A549 treated with AZD9567 at 1 μM for 4 hours (cell line): ENCODE results near the gene ATP5PO. TPM values are rescaled to one million over a fixed set of nuclear protein-coding genes. Genes with fewer than 3 reads are reported as not detected.

Experiments
- total RNA-seq: library from RNA; stranded (reverse); fragments of 200-300 nt; extraction: Qiagen RNA extraction; gene quantifications from 5 replicates; pipeline ENCODE4 v1.2.3, GENCODE V29; 2022; ENCODE audit not compliant: insufficient read depth

Gene ATP5PO, protein sequence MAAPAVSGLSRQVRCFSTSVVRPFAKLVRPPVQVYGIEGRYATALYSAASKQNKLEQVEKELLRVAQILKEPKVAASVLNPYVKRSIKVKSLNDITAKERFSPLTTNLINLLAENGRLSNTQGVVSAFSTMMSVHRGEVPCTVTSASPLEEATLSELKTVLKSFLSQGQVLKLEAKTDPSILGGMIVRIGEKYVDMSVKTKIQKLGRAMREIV
- total RNA-seq, result 143 to 167 TPM (median 150 TPM) in 5 replicates

DNA sequence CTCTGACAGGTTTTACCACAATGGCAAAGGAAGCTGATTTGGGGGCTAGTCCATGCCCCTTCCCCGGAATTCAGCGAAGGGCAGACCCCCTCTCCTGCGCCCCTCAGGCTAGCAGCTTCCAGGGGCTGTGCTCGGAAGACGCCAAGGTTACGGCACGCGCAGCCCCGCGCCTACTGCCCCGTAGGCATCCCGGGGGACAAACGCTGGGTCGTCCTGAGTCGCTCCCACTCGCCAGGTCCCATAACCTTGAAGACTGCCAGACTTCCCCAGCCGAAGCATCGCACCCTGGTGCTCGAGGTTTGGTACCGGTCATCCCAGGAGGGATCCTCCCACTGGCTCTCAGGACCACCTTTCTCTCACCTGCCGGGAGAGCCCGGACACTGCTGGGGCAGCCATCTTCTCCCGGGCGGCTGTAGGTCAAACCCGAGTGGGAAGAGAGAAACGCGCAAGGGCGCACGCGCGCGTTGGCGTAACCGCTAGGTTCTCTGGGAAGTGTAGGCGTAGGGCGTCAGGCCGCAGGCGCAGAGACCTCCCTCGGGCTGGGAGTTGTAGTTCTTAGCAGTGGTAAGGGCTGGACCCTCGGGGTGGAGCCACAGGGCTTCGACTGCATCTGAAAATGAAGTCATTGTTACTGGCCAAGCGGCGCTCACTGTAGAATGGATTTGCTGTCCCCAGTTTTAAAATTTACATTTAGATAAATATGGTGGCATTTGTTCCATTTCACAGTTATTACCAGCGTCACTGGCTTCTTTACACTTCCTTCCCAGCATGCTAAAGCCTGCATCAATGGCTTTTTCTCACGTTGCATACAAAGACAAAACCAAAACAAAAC lies at the start of gene ATP5PO:
ATP5PO (minus strand) TSS at position 437 of the 832 bp plus-strand sequence; CDS start at position 396, 41 bp downstream.

Other genes starting within 250 kb of the ATP5PO start
- 43.7 to 51.5 TPM (median 45.3 TPM) in 5 replicates for gene MRPS6, start 157.8 kb upstream of the ATP5PO start, total RNA-seq
- 2.4 to 3.9 TPM (median 3.5 TPM) in 5 replicates for gene SLC5A3, start 157.8 kb upstream of the ATP5PO start, total RNA-seq